HCT116 (cell line): Measurements from ENCODE around the gene ABL1. TPM values are rescaled to one million over a fixed set of nuclear protein-coding genes. Genes with fewer than 3 reads are reported as not detected.

ENCODE experiments used
- ATAC-seq: fragments of 200-7000 bp; cut with Tn5 transposase; 2 replicates; pipeline ENCODE4 v1.9.1; 2020; ENCODE audit warnings: mild to moderate bottlenecking, moderate library complexity
- BruUV-seq: library from RNA; stranded (reverse); fragments of 400-500 nt; replicated peaks from 2 replicates; lab custom pipeline; 2021; lab: Mats Ljungman, UMichigan
- CTCF ChIA-PET: fragments of 300-600 bp; sonication (Branson Sonifier 250); formaldehyde crosslinking; loops from one replicate; lab custom pipeline; 2021; ENCODE audit warnings: antibody characterized with exemption; lab: Charles Lee
- POLR2A ChIA-PET: fragments of 300-600, 350-600 bp; sonication (Branson Sonifier 250); formaldehyde crosslinking; loops from one replicate; lab custom pipeline; 2021; ENCODE audit warnings: antibody characterized with exemption; lab: Charles Lee
- RAD21 ChIA-PET, 2 experiments: fragments of 300-600 bp; sonication (Branson Sonifier 250); formaldehyde crosslinking; loops; one replicate each; lab custom pipeline; 2023; ENCODE audit warnings: low total read pairs in 2 of 2; ENCODE audit not compliant: uncharacterized antibody in 2 of 2, unreplicated experiment in 2 of 2, low non-redundant PET in 1 of 2; lab: Charles Lee
- DNase-seq: peaks from one replicate; pipeline ENCODE4 v3.0.0-alpha.2; 2010; ENCODE audit warnings: low read depth, low spot score
- H2AFZ ChIP-seq: fragments of 200-600 bp; shearing (Covaris generic), sonication (generic); 2 replicates; pipeline ENCODE4 v1.6.1; 2017; ENCODE audit warnings: low read depth, mixed run types, mixed read lengths, antibody characterized with exemption, low read length; ENCODE audit not compliant: poor library complexity, severe bottlenecking
- H3K27ac ChIP-seq: 2 replicates; pipeline ENCODE4 v1.5.1; 2012; ENCODE audit warnings: low read depth, low read length
- H3K27me3 ChIP-seq: fragments of 200-600 bp; sonication (generic); 2 replicates; pipeline ENCODE4 v1.6.1; 2016; ENCODE audit warnings: mixed run types, low read length, mixed read lengths; ENCODE audit not compliant: insufficient read depth
- H3K36me3 ChIP-seq, 2 experiments: fragments of 200-500 bp in 1 of 2; fragments of 200-600 bp in 1 of 2; sonication (Bioruptor generic) in 1 of 2; sonication (generic) in 1 of 2; 2 replicates each; pipeline versions ENCODE4 v1.5.1 to v1.6.1; 2014 to 2016; ENCODE audit warnings: low read length in 2 of 2, inconsistent platforms in 1 of 2, mixed read lengths in 1 of 2, mixed run types in 1 of 2; ENCODE audit not compliant: insufficient read depth in 2 of 2, control insufficient read depth in 1 of 2
- H3K4me1 ChIP-seq, 2 experiments: fragments of 200-600 bp in 1 of 2; sonication (generic) in 1 of 2; 2 replicates each; pipeline versions ENCODE4 v1.5.1 to v1.6.1; 2012 to 2017; ENCODE audit warnings: low read length in 2 of 2, inconsistent platforms in 1 of 2, mild to moderate bottlenecking in 1 of 2, mixed read lengths in 1 of 2, mixed run types in 1 of 2, moderate library complexity in 1 of 2; ENCODE audit not compliant: insufficient read depth in 2 of 2, control insufficient read depth in 1 of 2
- H3K4me2 ChIP-seq: fragments of 200-600 bp; sonication (generic); 2 replicates; pipeline ENCODE4 v1.6.1; 2017; ENCODE audit warnings: mixed run types, low read length, mixed read lengths
- H3K4me3 ChIP-seq, 2 experiments: fragments of 200-600 bp in 1 of 2; sonication (generic) in 1 of 2; replicated peaks in 1 of 2; 2 replicates each; pipeline ENCODE4 v1.5.1; 2011 to 2016; ENCODE audit warnings: low read length in 2 of 2, control low read depth in 1 of 2, low read depth in 1 of 2, mild to moderate bottlenecking in 1 of 2, mixed read lengths in 1 of 2, mixed run types in 1 of 2
- H3K79me2 ChIP-seq: fragments of 200-600 bp; sonication (generic); 2 replicates; pipeline ENCODE4 v1.6.1; 2017; ENCODE audit warnings: mild to moderate bottlenecking, mixed run types, low read length, moderate library complexity, mixed read lengths; ENCODE audit not compliant: insufficient read depth
- H3K9ac ChIP-seq: fragments of 200-600 bp; sonication (generic); 2 replicates; pipeline ENCODE4 v1.6.1; 2016; ENCODE audit warnings: low read length, mixed read lengths
- H3K9me2 ChIP-seq: fragments of 200-600 bp; sonication (generic), shearing (Covaris generic); 2 replicates; pipeline ENCODE4 v1.6.1; 2017; ENCODE audit warnings: mixed run types, mild to moderate bottlenecking, moderate library complexity; ENCODE audit not compliant: insufficient read depth
- H3K9me3 ChIP-seq, 2 experiments: fragments of 200-500 bp in 1 of 2; fragments of 200-600 bp in 1 of 2; sonication (Bioruptor generic) in 1 of 2; sonication (generic) in 1 of 2; 2 replicates each; pipeline ENCODE4 v1.6.1; 2014 to 2017; ENCODE audit warnings: low read length in 2 of 2, mixed read lengths in 2 of 2, inconsistent platforms in 1 of 2, low read depth in 1 of 2, mild to moderate bottlenecking in 1 of 2, mixed run types in 1 of 2, moderate library complexity in 1 of 2; ENCODE audit not compliant: control insufficient read depth in 1 of 2, insufficient read depth in 1 of 2
- H4K20me1 ChIP-seq: fragments of 200-600 bp; sonication (generic), shearing (Covaris generic); 2 replicates; pipeline ENCODE4 v1.6.1; 2017; ENCODE audit warnings: mixed run types, mild to moderate bottlenecking, moderate library complexity; ENCODE audit not compliant: insufficient read depth
- EZH2 ChIP-seq: fragments of 200-600 bp; sonication (generic); IDR thresholded peaks from 2 replicates; pipeline ENCODE4 v1.6.1; 2017; ENCODE audit warnings: antibody characterized with exemption, mixed run types
- EZH2phosphoT487 ChIP-seq: fragments of 200-600 bp; IDR thresholded peaks from 2 replicates; pipeline ENCODE4 v1.6.1; 2018; ENCODE audit warnings: antibody characterized with exemption, borderline replicate concordance
- JUND ChIP-seq: IDR thresholded peaks from 2 replicates; pipeline ENCODE4 v1.6.1; 2012
- POLR2A ChIP-seq: IDR thresholded peaks from 2 replicates; pipeline ENCODE4 v1.7.0; 2011; ENCODE audit warnings: borderline replicate concordance; ENCODE audit not compliant: insufficient read depth, insufficient read length; ENCODE audit errors: extremely low read depth
- RAD21 ChIP-seq: IDR thresholded peaks from 2 replicates; pipeline ENCODE4 v1.6.1; 2012; ENCODE audit warnings: low read depth, mild to moderate bottlenecking
- SIN3A ChIP-seq: IDR thresholded peaks from 2 replicates; pipeline ENCODE4 v1.6.1; 2012; ENCODE audit warnings: low read depth
- SP1 ChIP-seq: IDR thresholded peaks from 2 replicates; pipeline ENCODE4 v1.6.1; 2012; ENCODE audit warnings: low read depth
- YY1 ChIP-seq: IDR thresholded peaks from 2 replicates; pipeline ENCODE4 v1.6.1; 2011; ENCODE audit warnings: low read length, low read depth, moderate library complexity, mild to moderate bottlenecking; ENCODE audit not compliant: insufficient replicate concordance; ENCODE audit errors: extremely low read depth
- ZFX ChIP-seq: fragments of 450-650 bp; IDR thresholded peaks from 2 replicates; pipeline ENCODE4 v1.6.1; 2017
- ZNF274 ChIP-seq: fragments of 200-500 bp; sonication (Bioruptor generic); IDR thresholded peaks from 2 replicates; pipeline ENCODE4 v1.6.1; 2014; ENCODE audit warnings: mild to moderate bottlenecking, low read depth, low read length, inconsistent platforms
- intact Hi-C: fragments of 100-400 bp; cut with micrococcal nuclease; formaldehyde crosslinking; loops from 2 replicates; pipeline ENCODE4 v1.10.0; 2022
- total RNA-seq: library from RNA; stranded (reverse); gene quantifications from one replicate; pipeline ENCODE4 v1.2.1, GENCODE V29; 2021; ENCODE audit not compliant: unreplicated experiment
- TF ChIP-seq, protein P1 (sequence below): IDR thresholded peaks from 2 replicates; pipeline ENCODE4 v1.6.1; 2011; ENCODE audit warnings: mild to moderate bottlenecking, low read length, moderate library complexity; ENCODE audit not compliant: insufficient replicate concordance; ENCODE audit errors: extremely low read depth
- TF ChIP-seq, protein P2 (sequence below), 3 experiments: fragments of 200-600 bp in 1 of 3; sonication (generic) in 1 of 3; IDR thresholded peaks in 2 of 3; conservative IDR thresholded peaks in 1 of 3; 2 replicates each; pipeline ENCODE4 v1.5.1; 2012 to 2017; ENCODE audit warnings: low read depth in 2 of 3, low read length in 2 of 3, antibody characterized with exemption in 1 of 3, borderline replicate concordance in 1 of 3, control low read depth in 1 of 3, mild to moderate bottlenecking in 1 of 3, mixed read lengths in 1 of 3, mixed run types in 1 of 3, moderate library complexity in 1 of 3; ENCODE audit not compliant: insufficient read depth in 1 of 3
- TF ChIP-seq, protein P3 (sequence below): IDR thresholded peaks from 2 replicates; pipeline ENCODE4 v1.6.1; 2012

ABL1 gene
- total RNA-seq, 1 experiment from 2014 or later, result 54.7 TPM

DNA sequence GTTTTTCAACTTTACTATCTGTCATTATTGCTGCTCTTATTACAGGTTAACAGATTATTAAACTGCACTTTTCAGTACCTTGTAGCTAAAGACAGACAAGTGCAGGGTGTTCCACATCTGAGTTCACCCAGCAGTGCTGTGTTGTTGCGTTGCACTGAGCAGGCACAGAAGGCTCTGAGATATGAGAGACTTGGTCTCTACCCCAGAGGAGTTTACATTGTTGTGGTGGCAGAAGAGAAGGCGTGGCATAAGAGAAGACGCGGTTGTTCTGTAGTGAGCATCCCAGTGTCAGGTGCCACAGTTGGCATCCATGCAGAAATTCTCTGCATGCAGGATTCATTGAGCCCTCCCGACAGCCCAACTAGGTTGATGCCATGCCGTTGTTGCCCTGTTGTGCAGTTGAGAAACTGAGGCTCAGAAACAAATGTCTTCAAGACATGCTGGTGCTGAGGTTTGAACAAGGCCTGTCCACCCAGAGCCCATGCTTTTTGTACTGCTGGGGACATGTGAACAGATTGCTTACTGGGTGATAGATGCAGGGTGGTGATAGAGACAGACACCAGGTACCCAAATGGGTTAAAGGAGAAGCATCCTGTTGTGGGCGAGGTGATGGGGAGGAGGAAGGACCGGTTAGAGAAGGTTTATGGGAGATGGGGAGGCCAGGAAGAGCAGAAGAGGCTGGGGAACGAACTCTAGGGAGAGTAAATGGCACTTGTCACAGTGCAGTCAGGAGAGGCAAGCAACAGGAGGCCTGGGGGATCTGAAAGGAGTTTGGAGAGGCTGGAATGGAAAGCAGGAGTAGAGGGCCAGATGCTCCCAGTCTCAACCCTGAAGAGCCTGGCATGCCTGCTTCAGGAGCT is 8.2 kb downstream of the ABL1 start:
- DNase-seq (no peak), ATAC-seq (no peak)
- TF ChIP-seq, protein P1, sequence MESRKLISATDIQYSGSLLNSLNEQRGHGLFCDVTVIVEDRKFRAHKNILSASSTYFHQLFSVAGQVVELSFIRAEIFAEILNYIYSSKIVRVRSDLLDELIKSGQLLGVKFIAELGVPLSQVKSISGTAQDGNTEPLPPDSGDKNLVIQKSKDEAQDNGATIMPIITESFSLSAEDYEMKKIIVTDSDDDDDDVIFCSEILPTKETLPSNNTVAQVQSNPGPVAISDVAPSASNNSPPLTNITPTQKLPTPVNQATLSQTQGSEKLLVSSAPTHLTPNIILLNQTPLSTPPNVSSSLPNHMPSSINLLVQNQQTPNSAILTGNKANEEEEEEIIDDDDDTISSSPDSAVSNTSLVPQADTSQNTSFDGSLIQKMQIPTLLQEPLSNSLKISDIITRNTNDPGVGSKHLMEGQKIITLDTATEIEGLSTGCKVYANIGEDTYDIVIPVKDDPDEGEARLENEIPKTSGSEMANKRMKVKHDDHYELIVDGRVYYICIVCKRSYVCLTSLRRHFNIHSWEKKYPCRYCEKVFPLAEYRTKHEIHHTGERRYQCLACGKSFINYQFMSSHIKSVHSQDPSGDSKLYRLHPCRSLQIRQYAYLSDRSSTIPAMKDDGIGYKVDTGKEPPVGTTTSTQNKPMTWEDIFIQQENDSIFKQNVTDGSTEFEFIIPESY, result no peak
- TF ChIP-seq, protein P2, sequence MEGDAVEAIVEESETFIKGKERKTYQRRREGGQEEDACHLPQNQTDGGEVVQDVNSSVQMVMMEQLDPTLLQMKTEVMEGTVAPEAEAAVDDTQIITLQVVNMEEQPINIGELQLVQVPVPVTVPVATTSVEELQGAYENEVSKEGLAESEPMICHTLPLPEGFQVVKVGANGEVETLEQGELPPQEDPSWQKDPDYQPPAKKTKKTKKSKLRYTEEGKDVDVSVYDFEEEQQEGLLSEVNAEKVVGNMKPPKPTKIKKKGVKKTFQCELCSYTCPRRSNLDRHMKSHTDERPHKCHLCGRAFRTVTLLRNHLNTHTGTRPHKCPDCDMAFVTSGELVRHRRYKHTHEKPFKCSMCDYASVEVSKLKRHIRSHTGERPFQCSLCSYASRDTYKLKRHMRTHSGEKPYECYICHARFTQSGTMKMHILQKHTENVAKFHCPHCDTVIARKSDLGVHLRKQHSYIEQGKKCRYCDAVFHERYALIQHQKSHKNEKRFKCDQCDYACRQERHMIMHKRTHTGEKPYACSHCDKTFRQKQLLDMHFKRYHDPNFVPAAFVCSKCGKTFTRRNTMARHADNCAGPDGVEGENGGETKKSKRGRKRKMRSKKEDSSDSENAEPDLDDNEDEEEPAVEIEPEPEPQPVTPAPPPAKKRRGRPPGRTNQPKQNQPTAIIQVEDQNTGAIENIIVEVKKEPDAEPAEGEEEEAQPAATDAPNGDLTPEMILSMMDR (IDR thresholded peaks at IDR 0.05 in 2 of 3, conservative IDR thresholded peaks at IDR 0.05 in 1 of 3; ENCODE audit: borderline replicate concordance in 1 of 3, insufficient read depth in 1 of 3, low read depth in 2 of 3, low read length in 2 of 3), result no peak
- TF ChIP-seq SP1, result no peak
- no peak for TF ChIP-seq JUND
- no peak for TF ChIP-seq ZFX
- no peak for TF ChIP-seq YY1
- TF ChIP-seq, protein P3, sequence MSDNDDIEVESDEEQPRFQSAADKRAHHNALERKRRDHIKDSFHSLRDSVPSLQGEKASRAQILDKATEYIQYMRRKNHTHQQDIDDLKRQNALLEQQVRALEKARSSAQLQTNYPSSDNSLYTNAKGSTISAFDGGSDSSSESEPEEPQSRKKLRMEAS, result no peak
- TF ChIP-seq RAD21, result no peak
- TF ChIP-seq EZH2phosphoT487, result no peak
- no peak for TF ChIP-seq EZH2
- no peak for TF ChIP-seq SIN3A
- TF ChIP-seq ZNF274, result no peak
- TF ChIP-seq POLR2A, result no peak
- BruUV-seq, result no TSS peak
- Histone ChIP-seq H4K20me1 (peaks cover 11% of the 10 kb centered on the region; the same call in 1 of the 2 replicates), H3K27me3 (no peaks in the 10 kb centered on the region), H3K4me1 (peaks cover 41 to 42% of the 10 kb centered on the region in 2 experiments), H3K9me3 (no peaks in the 10 kb centered on the region), H3K4me3 (no peak overlapping the region), H3K9me2 (no peaks in the 10 kb centered on the region), H3K4me2 (no peak overlapping the region), H3K27ac (no peak overlapping the region), H2AFZ (no peak overlapping the region), H3K36me3 (no peaks in the 10 kb centered on the region), H3K9ac (no peak overlapping the region), H3K79me2 (peaks cover 100% of the 10 kb centered on the region)
- POLR2A ChIA-PET, result no interaction called here
- CTCF ChIA-PET, result no interaction called here
- RAD21 ChIA-PET, result no interaction called here
- intact Hi-C loops, result no loop called here
